NCI-H1092 (cell line): ENCODE data around the gene CELF4.

Experiments
- DNase-seq: peaks from one replicate; lab custom pipeline; 2025; lab: John Stamatoyannopoulos, UW

The CELF4 gene

GRCh38 chr18:37572736-37573135 lies 7.1 kb upstream of the CELF4 start:
- DNase-seq = no peak

- DNase-seq = no peak
Observed at GRCh38 chr18:37571266-37571665, 5.7 kb upstream of the CELF4 start.

- no peak for DNase-seq
Observed at GRCh38 chr18:37570336-37570930, 4.8 kb upstream of the CELF4 start.

GRCh38 chr18:37568671-37569070 lies 3.1 kb upstream of the CELF4 start:
- DNase-seq = no peak

DNA sequence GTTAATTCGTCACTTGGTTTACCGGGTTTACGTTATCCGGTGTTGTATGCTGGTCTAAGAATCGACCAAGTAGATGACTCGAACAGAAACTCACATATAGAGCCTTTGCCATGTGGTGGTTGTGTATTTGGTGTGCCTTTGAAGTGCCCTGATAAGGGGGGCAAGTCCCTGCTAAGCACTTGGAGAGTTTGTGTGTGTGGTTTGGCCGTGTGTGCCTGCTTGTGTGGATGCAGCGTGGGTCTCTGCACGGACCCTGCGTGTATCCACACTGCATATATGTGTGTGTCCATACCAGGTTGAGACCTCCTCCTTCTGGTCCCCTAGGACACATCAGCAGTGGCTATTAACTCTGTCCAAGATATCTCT lies 2.4 kb upstream of the CELF4 start:
- DNase-seq = no peak

- DNase-seq = peak; percentile 22
Observed at GRCh38 chr18:37567061-37567993, 1.7 kb upstream of the CELF4 start.

- DNase-seq = peak; percentile 69
Observed at GRCh38 chr18:37566479-37567060, 972 bp upstream of the CELF4 start.

DNA sequence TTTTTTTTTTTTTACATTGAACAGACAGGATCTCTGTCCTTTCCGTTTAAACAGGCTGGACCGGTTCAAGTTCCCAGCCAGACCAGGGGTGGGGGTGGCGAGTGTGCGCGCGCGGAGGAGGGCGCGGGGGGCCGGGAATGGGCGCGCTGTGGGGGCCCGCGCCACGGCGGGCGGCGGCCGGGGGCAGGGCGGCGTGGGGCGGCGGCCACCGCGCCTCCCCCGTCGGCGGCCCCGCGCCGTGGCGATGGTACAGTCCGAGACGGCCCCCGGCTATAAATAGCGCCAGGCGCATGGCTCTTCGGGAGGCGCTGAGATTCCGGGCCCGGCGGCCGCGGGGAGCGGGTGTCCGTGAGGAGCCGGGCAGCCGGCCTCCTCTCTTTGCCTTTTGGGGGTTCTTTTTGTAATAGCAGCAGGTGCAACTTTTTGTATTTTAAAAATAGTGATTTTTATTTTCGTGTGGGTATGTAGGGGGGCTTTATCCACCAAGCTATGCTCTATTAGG lies 430 bp upstream of the CELF4 start:
- DNase-seq = peak; percentile 81

GRCh38 chr18:37564711-37565100 lies 892 bp downstream of the CELF4 start:
- DNase-seq = no peak

GRCh38 chr18:37563931-37564392 lies 1.6 kb downstream of the CELF4 start:
- no peak for DNase-seq

DNA sequence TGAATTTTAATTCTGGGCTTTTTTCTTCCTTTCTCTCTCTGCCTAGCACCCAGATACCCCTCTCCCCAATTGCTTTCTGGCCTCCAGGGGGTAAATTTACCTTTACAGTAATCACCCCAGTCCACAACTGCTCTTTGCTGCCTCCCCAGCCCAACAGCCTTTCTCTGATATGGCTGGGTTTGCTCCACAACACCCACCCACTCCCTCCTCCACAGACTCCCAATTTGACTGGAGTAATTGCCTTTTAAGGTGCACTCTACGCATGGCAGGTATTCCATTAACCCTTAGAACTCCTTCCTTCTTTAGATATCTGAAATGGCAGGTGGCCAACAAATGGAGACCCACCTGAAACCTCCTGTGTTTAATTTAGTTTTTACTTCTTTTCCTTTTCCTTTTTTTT lies 3.6 kb downstream of the CELF4 start:
- DNase-seq = no peak

- no peak for DNase-seq
Observed at GRCh38 chr18:37560003-37560402, 5.6 kb downstream of the CELF4 start.

DNA sequence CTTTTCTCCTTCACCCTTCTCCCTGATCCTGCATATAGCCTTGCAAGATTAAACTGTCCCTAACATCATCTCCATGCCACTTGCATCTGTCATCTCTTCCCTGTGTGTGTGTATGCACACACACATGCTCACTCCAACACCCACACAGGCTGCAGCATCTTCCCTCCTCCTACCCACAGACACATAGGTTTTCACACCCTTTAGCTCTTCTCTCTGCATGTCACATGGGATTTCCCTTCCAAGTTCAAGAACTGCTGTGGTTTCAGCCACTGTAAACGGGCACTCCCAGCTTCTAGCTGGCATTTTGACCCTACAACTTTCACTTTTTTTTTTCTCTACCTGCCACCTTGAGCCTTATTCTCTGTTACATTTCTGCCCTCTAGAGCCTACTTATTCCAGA lies 6.4 kb downstream of the CELF4 start:
- no peak for DNase-seq

DNA sequence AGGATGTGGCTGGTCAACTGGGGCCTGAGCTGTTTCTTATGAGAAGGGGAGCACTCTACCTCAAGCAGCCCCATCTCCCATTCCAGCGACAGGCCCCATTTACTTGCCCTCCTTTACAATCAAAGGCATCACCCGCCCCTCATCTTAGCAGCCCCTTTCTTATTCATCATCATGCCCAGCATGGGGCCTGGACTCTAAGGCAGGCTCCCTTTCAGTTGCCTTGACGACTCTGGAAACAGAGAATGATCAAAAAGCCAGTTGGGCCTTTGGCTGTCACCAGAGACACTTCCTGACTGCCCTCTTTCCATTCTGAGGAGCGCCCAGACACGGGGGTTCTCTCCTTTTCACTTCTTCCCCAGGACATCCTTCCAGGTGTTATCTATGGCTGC lies 11.2 kb downstream of the CELF4 start:
- no peak for DNase-seq

- no peak for DNase-seq
Observed at GRCh38 chr18:37553633-37554398, 11.8 kb downstream of the CELF4 start.

DNA sequence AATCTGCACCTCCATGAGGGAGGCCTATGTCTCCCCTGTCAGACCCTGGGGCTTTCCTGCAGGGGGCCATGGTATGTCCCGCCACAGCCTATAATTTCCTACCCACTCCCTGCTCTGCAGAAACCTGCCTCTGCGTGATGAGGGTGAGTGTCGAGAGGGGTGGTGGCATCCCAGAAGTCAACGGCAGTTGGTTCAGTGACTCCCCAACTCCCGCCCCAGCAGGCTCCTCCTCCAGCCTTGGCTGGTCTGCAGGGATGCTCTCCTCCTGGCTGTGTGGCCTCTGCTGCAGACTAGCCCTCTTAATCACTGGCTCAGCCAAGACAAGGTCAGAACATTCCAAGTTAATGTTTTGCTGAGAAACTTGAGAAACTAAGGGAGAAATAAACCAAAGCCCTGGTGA lies 13.3 kb downstream of the CELF4 start:
- no peak for DNase-seq

DNA sequence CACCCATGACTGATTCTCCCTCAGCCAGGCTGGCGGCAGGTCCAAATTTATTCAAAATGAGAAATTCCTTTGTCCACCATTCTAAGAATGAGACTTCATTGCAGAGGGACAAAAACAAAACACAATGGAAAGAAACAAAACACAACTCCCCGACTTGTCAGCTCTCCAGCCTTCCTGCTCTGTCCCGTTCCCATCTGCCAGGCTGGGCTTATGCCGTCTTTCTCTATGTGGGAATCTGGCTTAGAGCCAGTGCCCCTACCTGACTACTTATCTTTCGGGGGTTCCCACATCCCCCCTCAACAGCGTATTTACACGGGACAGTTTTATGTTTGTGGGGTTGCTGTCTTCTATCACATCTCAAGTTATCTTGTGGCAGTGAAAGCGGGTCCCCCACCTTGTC lies 13.8 kb downstream of the CELF4 start:
- no peak for DNase-seq

- DNase-seq = no peak
Observed at GRCh38 chr18:37551249-37551648, 14.3 kb downstream of the CELF4 start.

DNA sequence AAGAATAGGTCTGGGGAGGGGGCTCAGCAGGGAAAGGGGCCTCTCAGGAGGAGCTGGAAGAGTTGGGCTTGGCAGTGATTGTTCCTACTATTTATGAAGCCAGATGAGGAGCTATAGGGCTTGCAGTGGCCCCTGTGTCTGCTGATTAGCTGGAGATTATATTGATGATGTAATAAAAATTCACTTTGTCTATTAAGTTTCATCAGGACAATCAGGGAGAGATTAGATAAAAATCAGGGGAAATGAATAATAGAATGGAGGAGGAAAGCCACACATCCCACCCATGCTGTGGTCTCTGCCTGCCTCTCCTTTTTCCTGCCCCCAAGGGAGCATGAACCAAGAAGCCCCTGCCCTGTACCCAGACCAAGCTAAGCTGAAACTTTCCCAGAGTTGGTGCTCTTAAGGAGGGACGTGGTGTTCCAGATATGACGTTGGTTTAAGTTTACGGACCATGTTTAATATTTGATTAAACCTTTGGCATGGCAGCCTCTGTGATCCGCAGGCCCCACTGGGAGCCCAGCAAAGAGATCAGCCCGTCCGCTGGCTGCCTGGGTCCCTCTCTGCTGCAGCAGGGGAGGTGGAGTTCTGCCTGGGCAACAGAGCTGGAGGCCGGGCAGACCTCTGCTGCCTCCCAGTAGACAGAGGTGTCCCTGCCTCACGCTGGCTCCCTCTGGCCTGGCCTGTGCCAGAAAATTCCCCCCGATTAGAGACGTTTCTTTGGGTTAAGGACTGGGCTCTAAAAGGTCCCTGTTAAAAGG lies 15.3 kb downstream of the CELF4 start:
- DNase-seq = no peak

- no peak for DNase-seq
Observed at GRCh38 chr18:37548679-37549289, 16.8 kb downstream of the CELF4 start.

DNA sequence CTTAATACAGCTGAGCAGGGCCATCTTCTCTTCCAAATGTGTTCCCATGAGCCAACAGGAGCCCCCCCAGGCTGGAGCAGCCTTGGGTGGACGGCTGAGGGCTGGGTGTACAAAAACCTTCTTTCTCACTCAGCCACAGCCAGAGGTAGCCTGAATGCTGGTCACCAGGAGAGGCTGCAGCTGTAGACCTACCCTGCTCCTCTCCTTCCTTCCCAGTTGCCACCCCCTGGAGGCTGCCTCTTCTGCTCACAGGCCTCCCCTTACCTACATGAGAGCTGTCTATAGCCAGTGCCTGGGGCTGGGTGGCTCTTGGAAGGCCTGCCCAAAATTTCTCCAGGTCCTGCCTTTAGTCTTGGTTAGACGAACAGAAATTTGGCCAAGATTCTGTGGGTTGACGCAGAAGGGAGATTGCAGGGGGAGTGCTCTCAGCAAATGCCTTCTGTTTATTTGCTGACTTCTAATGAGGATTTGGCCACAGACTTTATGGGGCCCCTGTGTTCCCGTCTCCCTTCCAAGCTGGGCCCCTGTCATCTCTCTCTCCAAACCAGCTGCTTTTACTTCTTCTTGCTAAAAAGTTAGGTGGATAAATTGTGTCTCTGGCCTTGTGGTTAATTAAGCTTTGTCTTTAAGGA lies 18.3 kb downstream of the CELF4 start:
- DNase-seq = no peak
